A172 (cell line): ENCODE results near the gene XIRP1. TPM values are rescaled to one million over a fixed set of nuclear protein-coding genes. Genes with fewer than 3 reads are reported as not detected.
A peak's percentile ranks its signal among the peaks of the same experiment; 100 is the strongest.

Experiments used
- DNase-seq: peaks from one replicate; pipeline ENCODE4 v3.0.0-alpha.2; 2015; ENCODE audit warnings: low spot score
- total RNA-seq: library from RNA; depleted of rRNA; stranded (reverse); fragments of >200 nt; shearing (Covaris generic); gene quantifications from 2 replicates; pipeline ENCODE4 v1.2.3, GENCODE V29; 2014

The XIRP1 gene
- total RNA-seq, 1 experiment from 2014 or later, result not detected

DNA sequence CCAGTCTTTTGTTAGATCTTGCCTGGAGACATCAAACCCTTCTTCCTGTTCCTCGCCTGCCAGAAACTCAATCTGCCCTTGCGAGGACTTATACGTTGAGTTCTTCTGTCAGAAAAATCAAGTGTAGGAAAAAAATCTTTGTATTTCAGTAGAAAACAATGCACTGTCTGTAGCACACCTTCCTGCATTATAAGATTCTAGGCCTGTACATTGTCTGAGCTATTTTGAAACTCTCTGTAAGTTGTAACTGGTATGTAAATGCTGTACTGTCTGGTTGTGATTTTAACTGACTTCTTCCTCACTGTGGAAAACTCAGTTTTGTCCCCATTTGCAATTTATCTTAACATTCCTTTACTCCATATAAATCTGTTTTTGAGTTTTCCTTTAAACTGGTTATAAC lies 17.7 kb upstream of the XIRP1 start:
- DNase-seq, result no peak

GRCh38 chr3:39209329-39209970 lies 17.1 kb upstream of the XIRP1 start:
- no peak for DNase-seq

- peak; percentile 73 for DNase-seq
These were observed 16.2 kb upstream of the XIRP1 start for GRCh38 chr3:39208463-39209055.

DNA sequence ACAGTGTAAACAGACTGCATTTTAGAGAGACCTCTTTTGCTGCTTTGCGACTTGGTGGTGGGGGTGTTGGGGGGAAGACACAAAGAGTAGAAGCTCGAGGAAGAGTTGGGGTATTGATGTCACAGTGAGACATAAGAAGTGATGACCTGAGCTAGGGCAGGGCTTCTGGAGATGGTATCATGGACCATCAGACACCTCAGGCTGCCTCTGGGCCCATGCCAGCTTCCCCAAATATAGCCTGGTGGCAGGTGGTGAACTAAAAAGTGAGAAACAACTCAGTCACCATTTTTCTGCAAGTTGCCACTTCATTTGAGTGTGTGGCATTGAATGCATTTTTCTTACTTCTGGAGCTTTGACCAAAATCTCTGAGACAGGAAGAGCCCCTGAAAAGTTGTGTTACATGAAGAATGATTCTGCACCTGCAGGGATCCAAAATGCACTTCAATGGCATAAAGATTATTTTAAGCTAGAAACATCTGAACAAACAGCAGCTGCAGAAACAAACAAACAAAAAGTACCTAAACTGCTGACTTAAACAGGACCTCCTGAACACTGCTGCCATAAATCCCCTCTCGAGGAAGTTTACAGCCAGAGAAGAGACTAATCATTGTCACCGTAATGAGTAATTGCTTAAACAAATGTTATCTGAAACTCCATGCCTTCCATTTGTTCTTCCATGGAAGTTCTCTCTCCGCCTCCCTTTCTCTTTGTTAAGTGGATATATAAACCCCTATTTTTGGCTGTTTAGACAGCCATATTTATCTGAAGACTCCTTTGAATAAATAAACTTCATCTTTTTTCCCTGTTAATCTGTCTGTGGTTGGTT lies 15.2 kb upstream of the XIRP1 start:
- no peak for DNase-seq

DNA sequence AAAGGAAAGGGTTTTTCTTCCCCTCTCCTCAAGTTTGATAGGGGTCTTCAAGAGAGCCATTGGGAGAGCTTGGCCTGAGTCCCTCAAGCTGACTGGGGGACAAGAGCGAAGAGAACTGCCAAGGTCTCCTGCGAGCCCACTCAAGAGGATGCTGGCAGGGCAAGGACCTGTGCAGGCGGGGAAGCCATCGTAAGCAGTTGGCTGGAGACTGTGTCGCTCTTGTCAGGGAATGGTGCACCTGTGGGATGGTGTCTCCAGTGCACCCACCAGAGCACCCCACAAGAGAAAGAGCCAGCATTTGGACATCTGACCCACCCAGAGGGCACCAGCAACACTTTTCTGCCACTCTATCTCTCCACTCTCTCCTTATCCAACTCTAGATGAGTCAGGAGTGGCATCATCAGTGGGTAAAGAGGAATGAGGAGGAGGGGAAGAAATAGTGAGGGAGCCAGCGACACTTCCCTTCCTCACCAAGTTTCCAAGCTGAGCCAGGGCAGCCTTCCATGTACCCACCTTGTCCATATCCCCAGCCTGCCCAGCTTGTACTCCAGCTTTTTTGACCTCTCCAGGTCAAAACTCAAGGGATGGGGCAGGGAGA lies 13.6 kb upstream of the XIRP1 start:
- no peak for DNase-seq

DNA sequence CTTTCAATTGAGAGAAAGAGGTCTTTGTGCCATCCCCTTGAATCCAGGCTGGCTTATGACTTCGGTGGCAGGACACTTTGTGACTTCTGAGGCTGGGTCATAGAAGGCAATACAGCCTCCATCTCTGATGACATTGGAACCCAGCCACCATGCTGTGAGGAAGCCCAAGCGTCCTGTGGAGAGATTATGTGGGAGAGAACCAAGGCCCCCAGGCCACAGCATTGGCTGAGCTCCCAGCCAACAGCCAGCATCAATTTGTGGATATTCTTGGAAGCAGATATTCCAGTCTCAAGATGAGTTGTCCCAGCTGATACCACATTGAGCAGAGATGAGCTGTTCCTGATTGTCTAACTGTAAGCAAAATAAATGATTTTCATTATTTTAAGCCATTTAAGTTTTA lies 12.7 kb upstream of the XIRP1 start:
- DNase-seq, result no peak

GRCh38 chr3:39203860-39204259 lies 11.5 kb upstream of the XIRP1 start:
- DNase-seq, result no peak

DNA sequence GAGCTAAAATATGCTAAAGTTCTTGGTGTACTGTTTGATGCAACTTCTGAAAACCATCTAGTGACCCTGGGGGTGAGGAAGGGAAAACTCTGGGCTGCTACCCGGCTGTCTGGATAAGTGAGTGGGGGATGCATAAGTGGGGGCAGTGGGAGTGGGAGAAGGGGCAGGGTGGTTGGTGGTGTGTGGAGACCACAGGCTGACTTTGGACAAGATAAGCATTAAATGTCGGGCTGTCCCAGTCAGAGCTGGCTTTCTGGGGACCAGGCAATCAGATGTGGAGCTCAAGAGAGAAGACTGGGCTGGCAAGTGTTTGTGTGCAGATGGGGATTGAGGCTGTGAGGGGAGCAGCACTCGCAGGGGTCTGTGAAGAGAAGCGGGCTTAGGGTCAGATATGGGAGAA lies 11.0 kb upstream of the XIRP1 start:
- DNase-seq, result no peak

- DNase-seq, result no peak
These were observed 9.7 kb upstream of the XIRP1 start for GRCh38 chr3:39202094-39202493.

GRCh38 chr3:39196671-39197356 lies 4.4 kb upstream of the XIRP1 start:
- no peak for DNase-seq

DNA sequence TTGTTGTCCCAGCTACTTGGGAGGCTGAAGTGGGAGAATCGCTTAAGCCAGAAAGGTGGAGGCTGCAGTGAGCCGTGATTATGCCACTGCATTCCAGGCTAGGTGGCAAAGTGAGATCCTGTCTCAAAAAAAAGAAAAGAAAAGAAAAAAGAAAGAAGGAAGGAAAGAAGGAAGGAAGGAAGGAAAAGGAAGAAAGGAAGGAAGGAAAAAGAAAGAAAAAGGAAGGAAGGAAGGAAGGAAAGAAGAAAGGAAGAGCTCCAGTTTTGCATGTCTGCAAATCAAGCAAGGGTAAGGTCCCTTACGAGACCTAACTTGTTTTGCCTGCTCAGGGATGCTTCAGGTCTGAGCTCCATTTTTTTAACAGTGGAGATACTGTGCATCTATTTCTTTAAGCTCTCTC lies 3.6 kb upstream of the XIRP1 start:
- DNase-seq, result no peak

DNA sequence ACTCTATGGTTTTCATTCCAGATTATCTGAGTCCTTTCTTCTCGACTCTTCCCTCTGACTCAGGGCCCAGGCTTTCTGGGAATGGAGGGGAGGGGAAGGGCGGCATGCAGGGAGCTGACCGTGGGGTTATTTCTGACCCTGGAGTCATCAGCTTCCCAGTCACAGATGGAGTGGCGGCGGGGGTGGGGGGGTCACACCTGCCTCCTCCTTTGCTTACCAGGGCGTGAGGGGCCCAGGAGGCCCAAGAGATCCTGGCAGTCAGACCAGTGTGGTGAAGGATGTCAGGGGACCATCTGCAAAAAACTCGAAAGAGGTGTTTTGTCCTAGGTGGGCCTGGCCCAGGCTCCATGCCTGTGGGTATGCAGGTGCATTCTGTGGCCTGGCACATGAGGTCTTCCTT lies 996 bp upstream of the XIRP1 start:
- DNase-seq, result no peak

DNA sequence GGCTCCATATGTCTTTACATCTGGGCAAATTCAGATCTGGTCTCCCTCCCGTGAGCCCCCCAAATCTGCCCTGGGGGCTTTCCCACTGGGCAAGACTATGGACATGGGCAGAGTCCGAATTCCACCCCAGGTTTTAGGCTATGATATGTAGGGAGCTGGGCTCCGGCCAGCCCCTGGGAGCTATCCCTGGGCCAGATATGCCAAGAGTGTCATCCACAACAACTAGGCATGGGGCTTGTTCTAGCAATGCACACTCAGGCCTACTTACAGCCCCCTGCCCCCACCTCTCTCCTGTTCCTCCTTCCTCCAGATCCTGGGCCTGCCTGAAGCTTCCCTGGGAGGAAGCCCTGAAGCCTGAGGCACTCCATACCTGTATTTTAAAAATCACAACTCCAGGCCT lies 622 bp downstream of the XIRP1 start:
- no peak for DNase-seq

- DNase-seq, result no peak
These were observed 1.3 kb downstream of the XIRP1 start for GRCh38 chr3:39191111-39191510.

DNA sequence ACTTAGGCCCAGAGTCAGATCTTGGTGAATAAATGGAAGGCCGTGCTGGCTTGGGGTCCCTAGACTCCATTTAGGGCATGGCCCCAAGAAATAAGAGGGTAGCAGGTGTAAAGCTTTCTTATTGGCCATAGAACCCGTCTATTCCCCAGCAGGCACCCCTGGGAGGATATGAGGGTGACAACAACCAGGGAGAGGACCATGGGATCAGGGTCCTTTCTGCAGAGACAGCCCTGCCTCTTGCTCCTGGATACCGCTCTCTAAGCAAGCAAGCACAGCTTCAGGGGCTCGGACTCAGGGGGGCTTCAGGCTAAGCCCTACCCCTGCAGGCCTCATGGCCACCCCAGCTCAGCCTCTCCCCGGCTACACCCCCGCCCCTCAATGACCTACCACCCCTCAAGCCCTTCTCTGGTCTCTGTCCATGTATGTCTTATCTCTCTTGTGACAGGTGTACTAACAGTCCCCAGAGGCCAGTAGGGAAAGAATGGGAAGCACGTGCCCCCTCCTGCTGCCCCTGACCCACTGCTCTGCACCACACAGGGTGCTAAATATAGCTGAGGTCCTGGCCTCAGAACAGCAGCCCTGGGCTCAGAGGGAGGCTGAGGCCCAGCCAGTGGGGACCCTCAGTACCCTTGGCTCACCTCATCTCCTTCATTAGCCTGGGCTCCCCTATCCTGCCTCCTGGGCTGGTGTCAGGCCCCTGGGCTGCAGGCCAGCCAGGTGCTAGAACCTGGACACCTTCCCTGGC lies 1.9 kb downstream of the XIRP1 start:
- DNase-seq, result no peak

GRCh38 chr3:39189959-39190269 lies 2.5 kb downstream of the XIRP1 start:
- DNase-seq, result peak; percentile 71

DNA sequence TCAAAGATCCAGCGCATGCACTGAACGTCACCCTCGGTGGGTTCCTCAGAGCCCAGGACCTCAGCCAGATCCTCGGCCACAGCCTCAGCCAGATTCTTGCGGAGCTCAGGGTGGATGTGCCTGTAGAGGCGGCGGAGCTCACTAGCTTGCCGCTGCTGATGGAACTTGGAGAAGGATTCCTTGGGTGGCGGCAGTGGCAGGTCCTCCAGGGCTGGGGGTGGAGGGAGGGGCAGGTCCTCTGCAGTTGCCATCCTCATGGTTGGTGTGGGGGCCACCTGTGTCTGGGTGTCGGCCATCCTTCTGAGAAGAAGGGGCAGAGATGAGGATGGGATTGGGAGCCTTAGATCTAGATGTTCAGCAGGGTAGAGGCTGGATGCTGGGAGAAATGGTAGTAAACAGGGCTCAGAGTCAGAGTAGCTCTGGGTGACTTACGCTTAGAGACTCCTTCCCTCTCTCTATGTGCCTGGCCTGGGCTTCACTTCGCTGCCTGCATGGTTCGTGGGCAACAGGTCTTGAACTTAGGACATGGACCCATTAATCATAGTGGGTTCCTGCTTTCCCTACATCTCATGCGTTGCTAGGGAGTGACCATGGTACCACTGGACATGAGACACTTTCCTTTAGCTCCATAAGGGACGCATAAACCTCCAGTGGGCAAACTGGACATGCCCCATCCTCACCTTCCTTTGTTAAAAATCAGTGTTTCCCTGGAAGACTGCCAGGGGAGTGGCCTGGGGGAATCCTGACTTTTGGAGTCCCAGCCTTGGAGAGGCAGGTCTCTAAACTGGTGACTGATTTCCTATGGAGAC lies 3.0 kb downstream of the XIRP1 start:
- DNase-seq, result no peak

DNA sequence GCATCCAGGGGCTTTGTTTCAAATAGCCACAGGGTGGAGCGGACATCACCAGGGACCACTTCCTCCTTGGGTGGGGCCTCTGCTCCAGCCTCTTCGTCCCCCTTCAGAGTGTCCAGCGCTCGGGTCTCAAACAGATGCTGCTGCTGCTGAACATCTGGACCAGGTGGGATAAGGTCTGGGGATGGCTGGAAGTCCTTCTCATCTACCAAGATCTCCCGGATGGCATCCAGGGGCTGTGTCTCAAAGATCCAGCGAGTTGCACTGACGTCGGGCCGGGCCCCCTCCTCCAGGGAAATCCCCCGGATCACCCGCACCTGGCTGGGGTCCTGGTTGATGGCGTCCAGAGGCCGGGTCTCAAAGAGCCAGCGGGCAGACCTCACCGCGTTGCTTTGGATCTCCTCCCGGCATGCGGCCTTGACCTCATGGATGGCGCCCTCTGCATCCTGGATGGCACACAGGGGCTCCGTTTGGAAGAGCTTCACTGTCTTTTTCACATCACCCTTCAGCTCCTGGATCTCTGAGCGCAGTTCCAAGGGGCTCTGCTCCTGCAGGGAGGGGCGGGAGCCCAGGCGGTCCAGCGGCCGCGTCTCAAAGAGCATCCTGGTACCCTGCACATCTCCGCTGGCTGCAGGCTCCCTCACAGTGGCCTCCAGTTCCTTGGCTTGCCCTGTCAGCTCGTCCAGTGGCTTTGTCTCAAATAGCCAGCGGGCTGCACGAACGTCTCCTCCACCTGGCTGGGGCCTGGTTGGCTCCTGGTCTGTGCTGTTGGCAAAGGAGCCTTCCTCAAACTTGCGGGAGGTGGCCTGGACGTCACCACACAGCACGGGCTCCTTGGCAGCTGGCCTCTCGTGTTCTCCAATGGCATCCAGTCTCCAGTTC lies 3.9 kb downstream of the XIRP1 start:
- DNase-seq, result no peak

GRCh38 chr3:39187372-39188155 lies 4.8 kb downstream of the XIRP1 start:
- DNase-seq, result no peak
